Nucleus accumbens (tissue), 56 donors: ENCODE results near the gene C1QTNF4.
"Not testable (repeated sequence)": the region's sequence is repeated elsewhere in the genome, so short reads cannot be mapped to it uniquely, and the experiment has no call there.

ENCODE experiments used
- DNase-seq, 56 donors: peaks; one replicate each; lab custom pipeline; 2025; lab: John Stamatoyannopoulos, UW

C1QTNF4 gene

GRCh38 chr11:47570651-47571356 lies 23.4 kb downstream of the C1QTNF4 start:
- no peak for DNase-seq

GRCh38 chr11:47569646-47570045 lies 24.6 kb downstream of the C1QTNF4 start:
- DNase-seq, result no peak

GRCh38 chr11:47566149-47566698 lies 28.0 kb downstream of the C1QTNF4 start:
- no peak for DNase-seq

GRCh38 chr11:47565340-47566148 lies 28.7 kb downstream of the C1QTNF4 start, which contains the start of gene PTPMT1:
PTPMT1 (plus strand) TSS chr11:47565599; CDS start chr11:47565623, 24 bp downstream.
- DNase-seq, result peak in 30 of 56 donors; percentile 16 to 78 (median 37)

- DNase-seq, result no peak
Measured at GRCh38 chr11:47564933-47565339, 29.3 kb downstream of the C1QTNF4 start.

- DNase-seq, result not testable (repeated sequence)
Measured at GRCh38 chr11:47564366-47564765, 29.8 kb downstream of the C1QTNF4 start.

GRCh38 chr11:47562393-47562792 lies 31.8 kb downstream of the C1QTNF4 start:
- not testable (repeated sequence) for DNase-seq

GRCh38 chr11:47560426-47560825 lies 33.8 kb downstream of the C1QTNF4 start:
- no peak for DNase-seq

- no peak for DNase-seq
Measured at GRCh38 chr11:47558695-47559094, 35.5 kb downstream of the C1QTNF4 start.

- not testable (repeated sequence) for DNase-seq
Measured at GRCh38 chr11:47557004-47557403, 37.2 kb downstream of the C1QTNF4 start.

- peak in 5 of 56 donors; percentile 63 to 87 (median 69) for DNase-seq
Measured at GRCh38 chr11:47553406-47553743, 40.8 kb downstream of the C1QTNF4 start.

- peak; percentile 41 to 92 (median 84) for DNase-seq
Measured at GRCh38 chr11:47552566-47553405, 41.4 kb downstream of the C1QTNF4 start, which contains the start of gene CELF1. CELF1 (minus strand) TSS chr11:47553132; CDS start chr11:47499523, 53,609 bp downstream.

- peak in 20 of 56 donors; percentile 15 to 54 (median 40) for DNase-seq
Measured at GRCh38 chr11:47552056-47552565, 42.1 kb downstream of the C1QTNF4 start.

- DNase-seq, result no peak
Measured at GRCh38 chr11:47551086-47551485, 43.1 kb downstream of the C1QTNF4 start.

- DNase-seq, result no peak
Measured at GRCh38 chr11:47550288-47551047, 43.7 kb downstream of the C1QTNF4 start.

- not testable (repeated sequence) for DNase-seq
Measured at GRCh38 chr11:47546274-47546673, 47.9 kb downstream of the C1QTNF4 start.

GRCh38 chr11:47545298-47545697 lies 48.9 kb downstream of the C1QTNF4 start:
- DNase-seq, result no peak

- no peak for DNase-seq
Measured at GRCh38 chr11:47541070-47541469, 53.1 kb downstream of the C1QTNF4 start.

GRCh38 chr11:47539681-47540039 lies 54.6 kb downstream of the C1QTNF4 start:
- no peak for DNase-seq
